IPS-11a (cell line): ENCODE data around the gene PLA2R1.

ENCODE experiments used
- H3K4me3 ChIP-seq: one replicate; pipeline ENCODE4 v1.5.1; 2013; ENCODE audit warnings: low read depth, low read length, control low read depth

PLA2R1 gene

GRCh38 chr2:159897720-159898119 is 164.7 kb downstream of the PLA2R1 start:
- no peak overlapping the region for H3K4me3 ChIP-seq

- H3K4me3 ChIP-seq = no peak overlapping the region
Observed at GRCh38 chr2:159897081-159897480, 165.3 kb downstream of the PLA2R1 start.

- no peak overlapping the region for H3K4me3 ChIP-seq
Observed at GRCh38 chr2:159895258-159896065, 167.0 kb downstream of the PLA2R1 start.

- no peak overlapping the region for H3K4me3 ChIP-seq
Observed at GRCh38 chr2:159894145-159894838, 168.1 kb downstream of the PLA2R1 start.

- H3K4me3 ChIP-seq = no peak overlapping the region
Observed at GRCh38 chr2:159892990-159893810, 169.2 kb downstream of the PLA2R1 start.

- H3K4me3 ChIP-seq = no peak overlapping the region
Observed at GRCh38 chr2:159891917-159892730, 170.3 kb downstream of the PLA2R1 start.

GRCh38 chr2:159891267-159891588 is 171.2 kb downstream of the PLA2R1 start:
- no peak overlapping the region for H3K4me3 ChIP-seq

GRCh38 chr2:159890551-159891266 is 171.7 kb downstream of the PLA2R1 start:
- no peak overlapping the region for H3K4me3 ChIP-seq

GRCh38 chr2:159882130-159882745 is 180.2 kb downstream of the PLA2R1 start:
- H3K4me3 ChIP-seq = no peak overlapping the region
